H1 (cell line): ENCODE results near the gene TNXB.
"Not testable (repeated sequence)": the region's sequence is repeated elsewhere in the genome, so short reads cannot be mapped to it uniquely, and the experiment has no call there.

ENCODE experiments used
- CHD1 ChIP-seq: IDR thresholded peaks from 2 replicates; pipeline ENCODE4 v1.6.1; 2012; ENCODE audit warnings: low read depth, low read length, improper control_type of control experiment
- CREB1 ChIP-seq: IDR thresholded peaks from 2 replicates; pipeline ENCODE4 v1.6.1; 2012; ENCODE audit warnings: inconsistent platforms
- EP300 ChIP-seq, 2 experiments: IDR thresholded peaks; 1 replicate in 1 of 2; 2 replicates in 1 of 2; pipeline ENCODE4 v1.6.1; 2011 to 2012; ENCODE audit warnings: low read depth in 2 of 2, low read length in 2 of 2, mild to moderate bottlenecking in 2 of 2, borderline replicate concordance in 1 of 2, inconsistent platforms in 1 of 2, moderate library complexity in 1 of 2
- EZH2 ChIP-seq: fragments of 200-600 bp; sonication (generic); IDR thresholded peaks from 2 replicates; pipeline ENCODE4 v1.7.1; 2012; ENCODE audit warnings: low read depth, mild to moderate bottlenecking, moderate library complexity, low read length, inconsistent platforms; ENCODE audit not compliant: severe bottlenecking
- MAFK ChIP-seq: IDR thresholded peaks from 2 replicates; pipeline ENCODE4 v1.6.1; 2012; ENCODE audit warnings: low read depth, mild to moderate bottlenecking, improper control_type of control experiment, low read length
- POLR2A ChIP-seq, 2 experiments: IDR thresholded peaks; 1 replicate in 1 of 2; 2 replicates in 1 of 2; pipeline ENCODE4 v1.6.1; 2011; ENCODE audit warnings: low read depth in 2 of 2, low read length in 2 of 2, mild to moderate bottlenecking in 2 of 2; ENCODE audit errors: control extremely low read depth in 1 of 2
- POLR2AphosphoS5 ChIP-seq: IDR thresholded peaks from 2 replicates; pipeline ENCODE4 v1.6.1; 2011; ENCODE audit warnings: low read depth, low read length
- SIN3A ChIP-seq, 2 experiments: IDR thresholded peaks in 1 of 2; conservative IDR thresholded peaks in 1 of 2; 2 replicates each; pipeline ENCODE4 v1.6.1; 2011 to 2012; ENCODE audit warnings: low read length in 2 of 2, improper control_type of control experiment in 1 of 2, low read depth in 1 of 2, mild to moderate bottlenecking in 1 of 2
- SIX5 ChIP-seq: IDR thresholded peaks from 2 replicates; pipeline ENCODE4 v1.6.1; 2011; ENCODE audit warnings: mild to moderate bottlenecking, low read depth, low read length
- TCF12 ChIP-seq: IDR thresholded peaks from 2 replicates; pipeline ENCODE4 v1.6.1; 2011; ENCODE audit warnings: low read depth, mild to moderate bottlenecking, low read length
- YY1 ChIP-seq: IDR thresholded peaks from 2 replicates; pipeline ENCODE4 v1.6.1; 2011; ENCODE audit warnings: low read depth, mild to moderate bottlenecking, low read length
- ZNF274 ChIP-seq: IDR thresholded peaks from 2 replicates; pipeline ENCODE4 v1.7.0; 2012; ENCODE audit warnings: low read length, borderline replicate concordance; ENCODE audit errors: extremely low read depth
- TF ChIP-seq, protein P1 (sequence below), 3 experiments: IDR thresholded peaks; 1 replicate in 2 of 3; 2 replicates in 1 of 3; pipeline versions ENCODE4 v1.5.1 to v1.6.1; 2011; ENCODE audit warnings: low read length in 3 of 3, mild to moderate bottlenecking in 3 of 3, inconsistent platforms in 2 of 3, low read depth in 1 of 3, moderate library complexity in 1 of 3; ENCODE audit not compliant: insufficient read depth in 1 of 3; ENCODE audit errors: control extremely low read depth in 1 of 3

DNA sequence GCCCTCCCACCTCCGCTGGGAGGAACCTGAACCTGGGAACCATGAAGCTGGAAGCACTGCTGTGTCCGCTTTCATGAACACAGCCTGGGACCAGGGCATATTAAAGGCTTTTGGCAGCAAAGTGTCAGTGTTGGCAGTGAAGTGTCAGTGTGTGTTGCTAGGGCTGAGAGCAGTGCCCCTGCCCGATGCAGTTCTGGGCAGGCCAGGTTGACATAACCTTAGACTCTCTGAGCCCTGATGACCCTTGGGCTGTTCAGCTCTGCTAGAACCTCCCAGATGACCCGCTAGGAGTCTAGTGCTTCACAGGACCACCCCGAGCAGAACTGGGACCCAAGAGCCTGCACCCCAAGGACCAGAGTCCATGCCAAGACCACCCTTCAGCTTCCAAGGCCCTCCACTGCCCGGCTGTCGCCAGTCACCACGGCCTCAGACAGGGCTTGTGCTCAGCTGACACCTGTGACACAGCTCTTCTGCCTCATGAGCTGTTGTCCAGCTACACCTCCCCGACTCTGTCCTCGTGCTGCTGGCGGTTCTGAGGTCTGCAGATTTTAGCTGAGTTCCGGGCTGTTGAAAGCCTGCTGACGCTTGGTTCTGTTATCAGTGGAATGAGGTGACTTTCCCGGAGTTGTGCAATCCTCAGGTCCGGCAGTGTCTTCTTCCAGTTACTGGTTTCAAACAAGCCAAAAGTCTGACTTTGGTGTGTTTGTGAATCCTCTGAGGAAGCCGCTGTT is 73.7 kb downstream of the TNXB start:
- not testable (repeated sequence) for TF ChIP-seq EZH2; ZNF274; POLR2A (IDR thresholded peaks at IDR 0.05; ENCODE audit: control extremely low read depth in 1 of 2, low read depth in 2 of 2, low read length in 2 of 2); MAFK; YY1; CHD1; POLR2AphosphoS5; SIX5; EP300 (IDR thresholded peaks at IDR 0.05; ENCODE audit: borderline replicate concordance in 1 of 2, low read depth in 2 of 2, low read length in 2 of 2); TCF12; CREB1; SIN3A (conservative IDR thresholded peaks at IDR 0.05 in 1 of 2, IDR thresholded peaks at IDR 0.05 in 1 of 2; ENCODE audit: low read depth in 1 of 2, low read length in 2 of 2)
- TF ChIP-seq, protein P1, sequence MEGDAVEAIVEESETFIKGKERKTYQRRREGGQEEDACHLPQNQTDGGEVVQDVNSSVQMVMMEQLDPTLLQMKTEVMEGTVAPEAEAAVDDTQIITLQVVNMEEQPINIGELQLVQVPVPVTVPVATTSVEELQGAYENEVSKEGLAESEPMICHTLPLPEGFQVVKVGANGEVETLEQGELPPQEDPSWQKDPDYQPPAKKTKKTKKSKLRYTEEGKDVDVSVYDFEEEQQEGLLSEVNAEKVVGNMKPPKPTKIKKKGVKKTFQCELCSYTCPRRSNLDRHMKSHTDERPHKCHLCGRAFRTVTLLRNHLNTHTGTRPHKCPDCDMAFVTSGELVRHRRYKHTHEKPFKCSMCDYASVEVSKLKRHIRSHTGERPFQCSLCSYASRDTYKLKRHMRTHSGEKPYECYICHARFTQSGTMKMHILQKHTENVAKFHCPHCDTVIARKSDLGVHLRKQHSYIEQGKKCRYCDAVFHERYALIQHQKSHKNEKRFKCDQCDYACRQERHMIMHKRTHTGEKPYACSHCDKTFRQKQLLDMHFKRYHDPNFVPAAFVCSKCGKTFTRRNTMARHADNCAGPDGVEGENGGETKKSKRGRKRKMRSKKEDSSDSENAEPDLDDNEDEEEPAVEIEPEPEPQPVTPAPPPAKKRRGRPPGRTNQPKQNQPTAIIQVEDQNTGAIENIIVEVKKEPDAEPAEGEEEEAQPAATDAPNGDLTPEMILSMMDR (IDR thresholded peaks at IDR 0.05; ENCODE audit: control extremely low read depth in 1 of 3, insufficient read depth in 1 of 3, low read depth in 1 of 3, low read length in 3 of 3) = not testable (repeated sequence)
